Pancreas (tissue), 10 donors: ENCODE measurements around the gene TECPR1. TPM values are rescaled to one million over a fixed set of nuclear protein-coding genes. Genes with fewer than 3 reads are reported as not detected.

Experiments
- ATAC-seq, 4 donors: fragments of 200-7000 bp; cut with Tn5 transposase; one replicate each; pipeline versions ENCODE4 v1.8.0 to v1.9.1; 2020; ENCODE audit warnings: mild to moderate bottlenecking in 4 of 4, moderate library complexity in 4 of 4
- DNase-seq, 6 donors: peaks; one replicate each; pipeline ENCODE4 v3.0.0-alpha.2; 2020
- FAIRE-seq: peaks from 2 replicates; lab custom pipeline; 2012; peaks lifted over from hg19 to GRCh38; lab: Jason Lieb, UNC
- H3K27ac ChIP-seq, 4 donors: fragments of 200-600 bp; sonication (generic); 1 replicate in 3 of 4; 2 replicates in 1 of 4; pipeline versions ENCODE4 v1.5.0 to v1.8.0; 2020
- H3K27me3 ChIP-seq, 4 donors: fragments of 200-600 bp; one replicate each; pipeline ENCODE4 v1.8.0; 2021
- H3K36me3 ChIP-seq, 3 donors: fragments of 200-600 bp; sonication (generic) in 1 of 3; one replicate each; pipeline versions ENCODE4 v1.5.0 to v1.8.0; 2020 to 2021
- H3K4me1 ChIP-seq, 3 donors: fragments of 200-600 bp; one replicate each; pipeline ENCODE4 v1.8.0; 2021
- H3K4me3 ChIP-seq, 4 donors: fragments of 200-600 bp; sonication (generic) in 2 of 4; one replicate each; pipeline versions ENCODE4 v1.5.0 to v1.8.0; 2020 to 2021
- H3K9me3 ChIP-seq, 4 donors: fragments of 200-600 bp; one replicate each; pipeline ENCODE4 v1.8.0; 2021
- WGBS, 2 donors: extraction: QIAGEN DNeasy Blood & Tissue Kit; methylation state at CpG; one replicate each; pipeline ENCODE4 v1.1.7; 2013; 5-methylcytosine and 5-hydroxymethylcytosine counted together
- intact Hi-C, 3 donors: fragments of 100-400 bp; cut with DNase I; formaldehyde crosslinking; loops; one replicate each; pipeline versions ENCODE4 v1.11.1 to v1.14.2; 2022
- polyA plus RNA-seq, 2 donors: library from polyadenylated mRNA; stranded (reverse); fragments of 200-250 nt; gene quantifications; one replicate each; pipeline ENCODE4 v1.2.3, GENCODE V29; 2013
- total RNA-seq, 6 donors: library from RNA; stranded (reverse); fragmentation: NEBNext Ultra II Directional in 4 of 6; extraction: Animal tissue kit (Norgen Biotek cat#: 25700) in 4 of 6; gene quantifications; one replicate each; pipeline versions ENCODE4 v1.2.1 to v1.2.4, GENCODE V29; 2021 to 2023
- TF ChIP-seq, protein P1 (sequence below), 4 donors: fragments of 200-600 bp; sonication (generic) in 3 of 4; IDR thresholded peaks; one replicate each; pipeline versions ENCODE4 v1.5.0 to v1.8.0; 2021; ENCODE audit warnings: antibody characterized with exemption in 4 of 4
- donor health status: healthy with polysubstance abuse.
- donor health status: DM: no; HTN: no; CAD: no; lungs with moderate emphysema.
- donor health status: DM: no; HTN: no; CAD: no.
- donor health status: control.
- donor health status: control.
- donor health status: Bipolar disorder and iron deficiency.
- donor health status: DM: yes; HTN: yes; CAD: no.
- donor health status: DM: no; HTN: no; CAD: no.
- donor health status: DM: no; HTN: no; CAD: no.
- donor health status: DM: yes; HTN: yes; CAD: no.

TECPR1 gene
- total and polyA plus RNA-seq, 8 donors = 12.5 to 36.3 (median 20.0) TPM

- no peak for ATAC-seq
Observed at GRCh38 chr7:98194672-98195457, 57.2 kb downstream of the TECPR1 start.

DNA sequence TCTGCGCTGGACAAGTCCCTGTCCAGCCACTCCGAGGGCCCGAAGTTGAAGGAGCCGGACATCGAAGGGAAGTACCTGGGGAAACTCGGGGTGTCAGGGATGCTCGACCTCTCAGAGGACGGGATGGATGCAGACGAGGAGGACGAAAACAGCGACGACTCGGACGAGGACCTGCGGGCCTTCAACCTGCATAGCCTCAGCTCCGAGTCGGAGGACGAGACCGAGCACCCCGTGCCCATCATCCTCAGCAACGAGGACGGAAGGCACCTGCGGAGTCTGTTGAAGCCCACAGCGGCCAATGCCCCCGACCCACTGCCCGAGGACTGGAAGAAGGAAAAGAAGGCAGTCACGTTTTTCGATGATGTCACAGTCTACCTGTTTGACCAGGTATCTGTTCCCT is 57.8 kb downstream of the TECPR1 start:
- WGBS, 2 donors = 96% methylated on average over 28 of the region's 28 CpGs
- H3K27me3 ChIP-seq = no peaks in the 10 kb centered on the region
- DNase-seq (no peak), ATAC-seq (no peak), FAIRE-seq (no peak)
- peaks cover 4 to 38% (median 5%) of the 10 kb centered on the region in 3 donors for H3K36me3 ChIP-seq
- H3K4me3 ChIP-seq = no peak overlapping the region
- TF ChIP-seq, protein P1, sequence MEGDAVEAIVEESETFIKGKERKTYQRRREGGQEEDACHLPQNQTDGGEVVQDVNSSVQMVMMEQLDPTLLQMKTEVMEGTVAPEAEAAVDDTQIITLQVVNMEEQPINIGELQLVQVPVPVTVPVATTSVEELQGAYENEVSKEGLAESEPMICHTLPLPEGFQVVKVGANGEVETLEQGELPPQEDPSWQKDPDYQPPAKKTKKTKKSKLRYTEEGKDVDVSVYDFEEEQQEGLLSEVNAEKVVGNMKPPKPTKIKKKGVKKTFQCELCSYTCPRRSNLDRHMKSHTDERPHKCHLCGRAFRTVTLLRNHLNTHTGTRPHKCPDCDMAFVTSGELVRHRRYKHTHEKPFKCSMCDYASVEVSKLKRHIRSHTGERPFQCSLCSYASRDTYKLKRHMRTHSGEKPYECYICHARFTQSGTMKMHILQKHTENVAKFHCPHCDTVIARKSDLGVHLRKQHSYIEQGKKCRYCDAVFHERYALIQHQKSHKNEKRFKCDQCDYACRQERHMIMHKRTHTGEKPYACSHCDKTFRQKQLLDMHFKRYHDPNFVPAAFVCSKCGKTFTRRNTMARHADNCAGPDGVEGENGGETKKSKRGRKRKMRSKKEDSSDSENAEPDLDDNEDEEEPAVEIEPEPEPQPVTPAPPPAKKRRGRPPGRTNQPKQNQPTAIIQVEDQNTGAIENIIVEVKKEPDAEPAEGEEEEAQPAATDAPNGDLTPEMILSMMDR (IDR thresholded peaks at IDR 0.05) = no peak
- intact Hi-C loops = no loop called here
- no peaks in the 10 kb centered on the region for H3K9me3 ChIP-seq
- H3K4me1 ChIP-seq = no peaks in the 10 kb centered on the region
- no peak overlapping the region for H3K27ac ChIP-seq

More at GRCh38 chr7:98194672-98195457, 57.2 kb downstream of the TECPR1 start:
- no peaks in the 10 kb centered on the region for H3K27me3 ChIP-seq
- TF ChIP-seq, protein P1 (IDR thresholded peaks at IDR 0.05) = no peak
- WGBS, 2 donors = 91 to 93% methylated on average over 8 of the region's 8 CpGs
- intact Hi-C loops = no loop called here
- no peak overlapping the region for H3K27ac ChIP-seq
- DNase-seq (no peak), FAIRE-seq (no peak)
- H3K4me3 ChIP-seq = no peak overlapping the region
- H3K4me1 ChIP-seq = no peaks in the 10 kb centered on the region
- H3K36me3 ChIP-seq = peaks cover 4 to 38% (median 5%) of the 10 kb centered on the region in 3 donors
- H3K9me3 ChIP-seq = no peaks in the 10 kb centered on the region

GRCh38 chr7:98193474-98194180 is 58.4 kb downstream of the TECPR1 start:
- no peak overlapping the region for H3K4me3 ChIP-seq
- FAIRE-seq = no peak
- no peak for ATAC-seq
- H3K27ac ChIP-seq = no peak overlapping the region
- peaks cover 4 to 38% (median 5%) of the 10 kb centered on the region in 3 donors for H3K36me3 ChIP-seq
- WGBS, 2 donors = 96 to 97% methylated on average over 37 of the region's 37 CpGs
- TF ChIP-seq, protein P1 (IDR thresholded peaks at IDR 0.05) = no peak
- no peaks in the 10 kb centered on the region for H3K9me3 ChIP-seq
- no peaks in the 10 kb centered on the region for H3K4me1 ChIP-seq
- no peaks in the 10 kb centered on the region for H3K27me3 ChIP-seq
- no peak for DNase-seq
- intact Hi-C loops = no loop called here

DNA sequence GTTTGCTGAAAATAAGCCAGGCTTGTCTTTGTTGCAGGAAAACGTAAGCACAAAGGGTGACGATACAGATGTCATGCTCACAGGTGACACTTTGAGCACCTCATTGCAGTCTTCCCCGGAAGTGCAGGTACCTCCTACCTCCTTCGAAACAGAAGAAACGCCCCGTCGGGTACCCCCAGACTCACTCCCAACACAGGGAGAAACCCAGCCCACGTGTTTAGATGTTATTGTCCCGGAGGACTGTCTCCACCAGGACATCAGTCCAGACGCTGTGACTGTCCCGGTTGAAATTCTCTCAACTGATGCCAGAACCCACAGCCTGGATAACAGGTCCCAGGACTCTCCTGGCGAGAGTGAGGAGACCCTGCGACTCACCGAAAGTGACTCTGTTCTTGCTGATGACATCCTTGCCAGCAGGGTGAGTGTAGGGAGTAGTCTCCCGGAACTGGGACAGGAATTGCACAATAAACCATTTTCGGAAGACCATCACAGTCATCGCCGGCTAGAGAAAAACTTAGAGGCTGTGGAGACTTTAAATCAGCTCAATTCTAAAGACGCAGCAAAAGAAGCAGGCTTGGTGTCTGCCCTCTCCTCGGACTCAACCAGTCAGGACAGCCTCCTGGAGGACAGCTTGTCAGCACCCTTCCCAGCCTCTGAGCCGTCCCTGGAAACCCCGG is 59.1 kb downstream of the TECPR1 start:
- peaks cover 4 to 38% (median 5%) of the 10 kb centered on the region in 3 donors for H3K36me3 ChIP-seq
- H3K9me3 ChIP-seq = no peaks in the 10 kb centered on the region
- no peak overlapping the region for H3K4me3 ChIP-seq
- TF ChIP-seq, protein P1 (IDR thresholded peaks at IDR 0.05) = no peak
- ATAC-seq (no peak), DNase-seq (no peak), FAIRE-seq (no peak)
- 88 to 94% methylated on average over 22 of the region's 22 CpGs for WGBS, 2 donors
- no peaks in the 10 kb centered on the region for H3K27me3 ChIP-seq
- H3K27ac ChIP-seq = no peak overlapping the region
- H3K4me1 ChIP-seq = no peaks in the 10 kb centered on the region
- intact Hi-C loops = no loop called here
